ENCODE data around the gene ZNF576.
"Not testable (repeated sequence)": the region's sequence is repeated elsewhere in the genome, so short reads cannot be mapped to it uniquely, and the experiment has no call there.

Gene ZNF576

GRCh38 chr19:43575156-43575950 is 21.0 kb upstream of the ZNF576 start, which contains the start of the genes PINLYP and XRCC1:
PINLYP (plus strand) TSS chr19:43575801; CDS start chr19:43577192, 1,391 bp downstream.
XRCC1 (minus strand) TSS chr19:43575527; CDS start chr19:43575458, 69 bp downstream.
- DNase-seq (ENCODE audit: low read depth): peak; percentile 92

GRCh38 chr19:43575955-43576878 is 20.2 kb upstream of the ZNF576 start:
- no peak for DNase-seq (ENCODE audit: low read depth)

- DNase-seq (ENCODE audit: low read depth): no peak
Measured at GRCh38 chr19:43578787-43579186, 17.6 kb upstream of the ZNF576 start.

GRCh38 chr19:43581467-43581866 is 14.9 kb upstream of the ZNF576 start:
- no peak for DNase-seq (ENCODE audit: low read depth)

GRCh38 chr19:43582495-43582894 is 13.9 kb upstream of the ZNF576 start:
- DNase-seq (ENCODE audit: low read depth): no peak

GRCh38 chr19:43584484-43584883 is 11.9 kb upstream of the ZNF576 start:
- DNase-seq (ENCODE audit: low read depth): no peak

GRCh38 chr19:43586346-43586745 is 10.0 kb upstream of the ZNF576 start:
- DNase-seq (ENCODE audit: low read depth): no peak

GRCh38 chr19:43587029-43587428 is 9.4 kb upstream of the ZNF576 start:
- DNase-seq (ENCODE audit: low read depth): not testable (repeated sequence)

- DNase-seq (ENCODE audit: low read depth): no peak
Measured at GRCh38 chr19:43589277-43589676, 7.1 kb upstream of the ZNF576 start.

GRCh38 chr19:43589678-43590077 is 6.7 kb upstream of the ZNF576 start:
- DNase-seq (ENCODE audit: low read depth): no peak

- no peak for DNase-seq (ENCODE audit: low read depth)
Measured at GRCh38 chr19:43591904-43592772, 4.3 kb upstream of the ZNF576 start.

- DNase-seq (ENCODE audit: low read depth): no peak
Measured at GRCh38 chr19:43592800-43593350, 3.5 kb upstream of the ZNF576 start.

- DNase-seq (ENCODE audit: low read depth): no peak
Measured at GRCh38 chr19:43594081-43594697, 2.2 kb upstream of the ZNF576 start.

GRCh38 chr19:43594710-43595604 is 1.4 kb upstream of the ZNF576 start:
- DNase-seq (ENCODE audit: low read depth): peak; percentile 59

- DNase-seq (ENCODE audit: low read depth): no peak
Measured at GRCh38 chr19:43595605-43595998, 793 bp upstream of the ZNF576 start.

GRCh38 chr19:43596842-43597461 is 557 bp downstream of the ZNF576 start:
- DNase-seq (ENCODE audit: low read depth): no peak

GRCh38 chr19:43597876-43598275 is 1.5 kb downstream of the ZNF576 start:
- DNase-seq (ENCODE audit: low read depth): no peak

- DNase-seq (ENCODE audit: low read depth): no peak
Measured at GRCh38 chr19:43598445-43599240, 2.2 kb downstream of the ZNF576 start.
